ENCODE results near the gene MGRN1. TPM values are rescaled to one million over a fixed set of nuclear protein-coding genes. Genes with fewer than 3 reads are reported as not detected.
A peak's percentile ranks its signal among the peaks of the same experiment; 100 is the strongest.

Gene MGRN1
- total RNA-seq, 6 donors from 2014 or later: 49.0 to 148 (median 99.1) TPM

- DNase-seq (no peak), ATAC-seq (ENCODE audit: low FRiP score in 2 of 2) (no peak)
- TF ChIP-seq POLR2A (IDR thresholded peaks at IDR 0.05) (no peak), EP300 (IDR thresholded peaks at IDR 0.05) (no peak), POLR2AphosphoS5 (IDR thresholded peaks at IDR 0.05) (no peak), CTCF (IDR thresholded peaks at IDR 0.05) (no peak)
- H3K27ac ChIP-seq: no peak overlapping the region
- H3K27me3 ChIP-seq: no peaks in the 10 kb centered on the region
- 71 to 89% methylated on average over 8 of the region's 8 CpGs for WGBS, 2 donors
- H3K9me3 ChIP-seq: no peaks in the 10 kb centered on the region
- no peak overlapping the region for H3K4me3 ChIP-seq
- peaks cover 23 to 34% (median 26%) of the 10 kb centered on the region in 4 donors for H3K4me1 ChIP-seq
- peaks cover 13 to 32% (median 20%) of the 10 kb centered on the region in 4 donors for H3K36me3 ChIP-seq
Measured at GRCh38 chr16:4608704-4608980, 16.0 kb upstream of the MGRN1 start.

- no peaks in the 10 kb centered on the region for H3K27me3 ChIP-seq
- ATAC-seq (ENCODE audit: low FRiP score in 2 of 2) (no peak), DNase-seq (peak in 1 of 2 donors; percentile 83)
- H3K9me3 ChIP-seq: no peaks in the 10 kb centered on the region
- no peak overlapping the region for H3K4me3 ChIP-seq
- 88 to 95% methylated on average over 29 to 39 of the region's 45 CpGs for WGBS, 2 donors
- H3K27ac ChIP-seq: no peak overlapping the region
- TF ChIP-seq POLR2A (IDR thresholded peaks at IDR 0.05) (no peak), CTCF (IDR thresholded peaks at IDR 0.05) (no peak), POLR2AphosphoS5 (IDR thresholded peaks at IDR 0.05) (no peak), EP300 (IDR thresholded peaks at IDR 0.05) (no peak)
- peaks cover 23 to 36% (median 27%) of the 10 kb centered on the region in 4 donors for H3K4me1 ChIP-seq
- H3K36me3 ChIP-seq: peaks cover 13 to 32% (median 20%) of the 10 kb centered on the region in 4 donors
Measured at GRCh38 chr16:4609200-4610010, 15.2 kb upstream of the MGRN1 start.

GRCh38 chr16:4610011-4611005, 14.3 kb upstream of the MGRN1 start:
- Histone ChIP-seq H3K4me1 (peaks cover 28 to 41% (median 32%) of the 10 kb centered on the region in 4 donors), H3K27ac (no peak overlapping the region), H3K27me3 (no peaks in the 10 kb centered on the region), H3K9me3 (no peaks in the 10 kb centered on the region), H3K36me3 (peaks cover 13 to 32% (median 20%) of the 10 kb centered on the region in 4 donors), H3K4me3 (no peak overlapping the region)
- no peak for TF ChIP-seq EP300 (IDR thresholded peaks at IDR 0.05)
- no peak for TF ChIP-seq POLR2A (IDR thresholded peaks at IDR 0.05)
- no peak for TF ChIP-seq POLR2AphosphoS5 (IDR thresholded peaks at IDR 0.05)
- no peak for TF ChIP-seq CTCF (IDR thresholded peaks at IDR 0.05)
- no peak for ATAC-seq (ENCODE audit: low FRiP score in 2 of 2)
- WGBS, 2 donors: 86 to 88% methylated on average over 18 to 29 of the region's 32 CpGs
- peak in 1 of 2 donors; percentile 79 for DNase-seq

- Histone ChIP-seq H3K9me3 (no peaks in the 10 kb centered on the region), H3K4me3 (no peak overlapping the region), H3K4me1 (peaks cover 33 to 49% (median 39%) of the 10 kb centered on the region in 4 donors), H3K27me3 (no peaks in the 10 kb centered on the region), H3K27ac (no peak overlapping the region), H3K36me3 (peaks cover 13 to 32% (median 20%) of the 10 kb centered on the region in 4 donors)
- ATAC-seq (ENCODE audit: low FRiP score in 2 of 2) (no peak), DNase-seq (peak; percentile 54 to 79)
- 75 to 83% methylated on average over 14 to 22 of the region's 22 CpGs for WGBS, 2 donors
- no peak for TF ChIP-seq POLR2A (IDR thresholded peaks at IDR 0.05)
- no peak for TF ChIP-seq EP300 (IDR thresholded peaks at IDR 0.05)
- TF ChIP-seq POLR2AphosphoS5 (IDR thresholded peaks at IDR 0.05): no peak
- TF ChIP-seq CTCF (IDR thresholded peaks at IDR 0.05): no peak
Measured at GRCh38 chr16:4611337-4612021, 13.1 kb upstream of the MGRN1 start.

Data from upper lobe of left lung (tissue), 6 donors.